GM12878 (cell line): ENCODE results near the gene EIF4H. TPM values are rescaled to one million over a fixed set of nuclear protein-coding genes. Genes with fewer than 3 reads are reported as not detected.

Experiments
- ATAC-seq: fragments of 200-7000 bp; cut with Tn5 transposase; 3 replicates; pipeline ENCODE4 v1.9.1; 2020; ENCODE audit warnings: mild to moderate bottlenecking, moderate library complexity
- BruUV-seq: library from RNA; stranded (reverse); fragments of 400-500 nt; replicated peaks from 2 replicates; lab custom pipeline; 2021; lab: Mats Ljungman, UMichigan
- CTCF ChIA-PET: fragments of 300-600 bp; sonication (Branson Sonifier 250); formaldehyde crosslinking; extraction: SDS; loops from one replicate; lab custom pipeline; 2021; ENCODE audit warnings: inconsistent platforms; lab: Yijun Ruan, JAX
- POLR2A ChIA-PET: fragments of 350-600 bp; formaldehyde crosslinking; extraction: SDS; loops from one replicate; lab custom pipeline; 2021; ENCODE audit warnings: inconsistent platforms; lab: Charles Lee
- RAD21 ChIA-PET: fragments of 300-600 bp; sonication (Branson Sonifier 250); formaldehyde crosslinking; loops from one replicate; lab custom pipeline; 2023; ENCODE audit warnings: antibody characterized with exemption; ENCODE audit not compliant: unreplicated experiment; lab: Charles Lee
- SMC1A ChIA-PET: fragments of 300-600 bp; sonication (Branson Sonifier 250); formaldehyde crosslinking; loops from one replicate; lab custom pipeline; 2023; ENCODE audit not compliant: unreplicated experiment, uncharacterized antibody; lab: Charles Lee
- DNase-seq: peaks from one replicate; pipeline ENCODE4 v3.0.0-alpha.2; 2011; ENCODE audit warnings: low read depth, low spot score
- FAIRE-seq: peaks from 3 replicates; lab custom pipeline; 2011; peaks lifted over from hg19 to GRCh38; lab: Jason Lieb, UNC
- H2AFZ ChIP-seq: 2 replicates; pipeline ENCODE4 v1.6.0; 2011; ENCODE audit warnings: low read depth, low read length, control low read depth; ENCODE audit not compliant: control insufficient read depth
- H3K27ac ChIP-seq: 2 replicates; pipeline ENCODE4 v1.5.1; 2011; ENCODE audit warnings: control low read depth; ENCODE audit not compliant: control insufficient read depth, insufficient read depth
- H3K27me3 ChIP-seq, 2 experiments: replicated peaks in 1 of 2; 2 replicates each; pipeline versions ENCODE4 v1.6.0 to v1.6.1; 2011; ENCODE audit warnings: low read length in 1 of 2; ENCODE audit not compliant: control insufficient read depth in 2 of 2, insufficient read depth in 2 of 2
- H3K36me3 ChIP-seq, 2 experiments: 2 replicates each; pipeline ENCODE4 v1.5.1; 2011; ENCODE audit warnings: low read length in 1 of 2; ENCODE audit not compliant: control insufficient read depth in 2 of 2, insufficient read depth in 2 of 2
- H3K4me1 ChIP-seq: 2 replicates; pipeline ENCODE4 v1.6.1; 2011; ENCODE audit warnings: mild to moderate bottlenecking, low read length, moderate library complexity, mixed read lengths; ENCODE audit not compliant: control insufficient read depth, insufficient read depth
- H3K4me2 ChIP-seq: 2 replicates; pipeline ENCODE4 v1.6.0; 2011; ENCODE audit warnings: control low read depth; ENCODE audit not compliant: control insufficient read depth, insufficient read depth
- H3K4me3 ChIP-seq: fragments of 200-600 bp; sonication (generic); 2 replicates; pipeline ENCODE4 v1.5.1; 2016
- H3K79me2 ChIP-seq: 2 replicates; pipeline ENCODE4 v1.6.0; 2011; ENCODE audit warnings: low read length; ENCODE audit not compliant: control insufficient read depth, insufficient read depth
- H3K9ac ChIP-seq: 2 replicates; pipeline ENCODE4 v1.8.0; 2011; ENCODE audit warnings: low read length, control low read depth, mixed read lengths; ENCODE audit not compliant: control insufficient read depth, insufficient read depth
- H3K9me3 ChIP-seq: replicated peaks from 3 replicates; pipeline ENCODE4 v1.5.1; 2011; ENCODE audit warnings: mild to moderate bottlenecking, low read length; ENCODE audit not compliant: control insufficient read depth, insufficient read depth
- H4K20me1 ChIP-seq: 2 replicates; pipeline ENCODE4 v1.6.0; 2011; ENCODE audit not compliant: control insufficient read depth, insufficient read depth
- PAX5 ChIP-seq: IDR thresholded peaks from 2 replicates; pipeline ENCODE4 v1.6.1; 2011; ENCODE audit warnings: low read depth, low read length, borderline replicate concordance
- POLR2A ChIP-seq: IDR thresholded peaks from 2 replicates; pipeline ENCODE4 v1.6.1; 2011; ENCODE audit warnings: low read depth, mild to moderate bottlenecking, low read length
- POLR2AphosphoS5 ChIP-seq: IDR thresholded peaks from 2 replicates; pipeline ENCODE4 v1.6.1; 2011; ENCODE audit warnings: mild to moderate bottlenecking, low read length, inconsistent platforms
- REST ChIP-seq: IDR thresholded peaks from 2 replicates; pipeline ENCODE4 v1.6.1; 2012; ENCODE audit warnings: mild to moderate bottlenecking, low read depth, low read length
- RFX5 ChIP-seq: IDR thresholded peaks from 2 replicates; pipeline ENCODE4 v1.6.1; 2011; ENCODE audit warnings: low read depth, low read length, improper control_type of control experiment
- STAT1 ChIP-seq: fragments of 450-650 bp; conservative IDR thresholded peaks from 2 replicates; pipeline ENCODE4 v1.6.1; 2014; ENCODE audit warnings: antibody characterized with exemption, mild to moderate bottlenecking
- TCF7 ChIP-seq: IDR thresholded peaks from 2 replicates; pipeline ENCODE4 v1.6.1; 2014; ENCODE audit warnings: antibody characterized with exemption, borderline replicate concordance
- WGBS: methylation state at CpG from one replicate; pipeline ENCODE4 v1.1.6; 2016; ENCODE audit warnings: low lambda C conversion rate; ENCODE audit not compliant: insufficient replicate concordance, insufficient coverage; ENCODE audit errors: missing lambda C conversion rate; 5-methylcytosine and 5-hydroxymethylcytosine counted together
- in situ Hi-C: fragments of 300-500 bp; cut with MboI; formaldehyde crosslinking; loops from 9 replicates; pipeline ENCODE4 v1.14.3; 2018; ENCODE audit warnings: mixed read lengths
- intact Hi-C: fragments of 100-400 bp; cut with micrococcal nuclease; formaldehyde crosslinking; loops from one replicate; pipeline ENCODE4 v1.14.2; 2022; ENCODE audit not compliant: unreplicated experiment
- polyA plus RNA-seq, 11 experiments: library from polyadenylated mRNA; depleted of rRNA in 4 of 11; unstranded in 6 of 11; stranded (reverse) in 5 of 11; fragments of >200 nt; fragmentation: Nextera tagmentation in 4 of 11; fragmentation: Illumina TruSeq in 1 of 11; extraction: Ambion mirVana in 4 of 11; extraction: Trizol in 1 of 11; gene quantifications; 1 replicate in 1 of 11; 2 replicates in 10 of 11; pipeline versions ENCODE4 v1.2.1 to v1.2.3, GENCODE V29; 2011 to 2016; ENCODE audit warnings: inconsistent platforms in 2 of 11, missing spikeins in 2 of 11, low read depth in 1 of 11
- total RNA-seq, 4 experiments: library from RNA; depleted of rRNA in 3 of 4; stranded (reverse); fragments of >200 nt in 3 of 4; fragmentation: Illumina TruSeq in 1 of 4; extraction: Trizol in 1 of 4; gene quantifications; 2 replicates each; pipeline versions ENCODE4 v1.2.1 to v1.2.3, GENCODE V29; 2013 to 2021

The EIF4H gene
- total and polyA plus RNA-seq, 10 of the 15 experiments (the other 5 are each of a cell fraction or from before 2014, with no cell fraction given): 9.9 to 443 (median 258) TPM

- FAIRE-seq (no peak), DNase-seq (no peak), ATAC-seq (no peak)
- ChIA-PET CTCF (interaction anchor here (1.0 to 2.5 kb wide), 4 partner anchors 10 to 208 kb away, joined by 4 to 10 read pairs (median 4); no protein-coding TSS in a partner anchor), POLR2A (interaction anchor here (1.0 kb wide), 1 partner anchor 14 kb away, joined by 4 read pairs; no protein-coding TSS in a partner anchor), SMC1A (interaction anchor here (0.9 to 1.8 kb wide), 3 partner anchors 10 to 17 kb away, joined by 3 to 9 read pairs (median 5); no protein-coding TSS in a partner anchor), RAD21 (interaction anchor here (0.6 to 1.6 kb wide), 2 partner anchors 43 to 127 kb away, joined by 4 read pairs; no protein-coding TSS in a partner anchor)
- Histone ChIP-seq H3K4me1 (no peaks in the 10 kb centered on the region), H4K20me1 (peaks cover 3% of the 10 kb centered on the region; the same call in 1 of the 2 replicates), H3K4me2 (no peak overlapping the region), H3K4me3 (no peak overlapping the region), H3K79me2 (peaks cover under 1% of the 10 kb centered on the region; the same call in 1 of the 2 replicates), H3K9ac (no peak overlapping the region), H3K9me3 (no peaks in the 10 kb centered on the region), H3K36me3 (peaks cover 34 to 45% of the 10 kb centered on the region in 2 experiments), H3K27ac (no peak overlapping the region), H3K27me3 (no peaks in the 10 kb centered on the region), H2AFZ (no peak overlapping the region)
- intact Hi-C loops: no loop called here
- 97% methylated on average over 7 of the region's 7 CpGs for WGBS
- in situ Hi-C loops: no loop called here
- no TSS peak for BruUV-seq
- TF ChIP-seq STAT1: no peak
- TF ChIP-seq REST: no peak
- TF ChIP-seq POLR2A: peak; percentile 40; the same call in 1 of the 2 replicates
- TF ChIP-seq POLR2AphosphoS5: peak; percentile 27; the same call in 1 of the 2 replicates
- TF ChIP-seq RFX5: no peak
- TF ChIP-seq TCF7: no peak
- TF ChIP-seq PAX5: no peak
These were observed 19.8 kb downstream of the EIF4H start for GRCh38 chr7:74193913-74194312.
